HTR-8/SVneo (cell line): ENCODE measurements around the gene ERCC2.

Experiments
- DNase-seq: peaks from one replicate; pipeline ENCODE4 v3.0.0; 2011; ENCODE audit warnings: low spot score, mixed read lengths; ENCODE audit not compliant: insufficient read length
- FAIRE-seq: peaks from 2 replicates; lab custom pipeline; 2011; peaks lifted over from hg19 to GRCh38; lab: Jason Lieb, UNC

ERCC2 gene

DNA sequence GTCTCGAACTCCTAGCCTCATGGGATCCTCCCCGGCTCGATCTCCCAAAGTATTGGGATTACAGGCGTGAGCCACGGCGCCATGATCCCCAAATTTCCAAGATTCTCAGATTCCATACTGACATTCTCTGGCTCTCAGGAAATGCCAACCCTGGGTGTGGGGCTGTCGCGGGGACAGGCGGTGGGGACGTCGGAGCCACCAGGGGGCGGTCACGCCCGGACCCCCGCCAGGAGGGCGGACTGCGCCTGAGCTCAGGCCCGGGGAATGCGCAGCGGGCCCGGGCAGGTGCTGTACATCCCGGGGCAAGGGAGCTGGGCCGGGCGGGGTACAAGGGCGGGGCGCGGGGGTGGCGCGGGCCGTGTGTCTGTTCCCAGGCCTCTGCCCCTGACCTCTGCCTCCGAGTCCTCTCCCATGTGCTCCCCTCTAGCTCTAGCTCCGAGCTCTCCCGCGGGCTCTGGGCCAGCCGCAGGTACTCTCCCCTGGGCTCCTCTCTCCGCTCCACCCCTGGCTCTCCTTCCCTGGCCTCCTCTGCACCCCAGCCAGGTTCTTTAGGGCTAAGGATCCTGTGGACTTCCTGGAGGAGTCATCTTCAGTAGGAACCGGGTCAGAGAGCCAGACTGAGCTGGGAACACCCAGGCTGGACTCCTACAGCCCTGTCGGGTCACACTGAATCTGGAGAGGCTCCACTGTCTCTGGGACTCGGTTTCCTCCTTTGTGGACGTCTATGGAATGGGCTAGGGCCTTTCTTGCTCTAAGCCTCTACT lies 32.1 kb upstream of the ERCC2 start:
- DNase-seq: peak; percentile 66
- FAIRE-seq: no peak

DNA sequence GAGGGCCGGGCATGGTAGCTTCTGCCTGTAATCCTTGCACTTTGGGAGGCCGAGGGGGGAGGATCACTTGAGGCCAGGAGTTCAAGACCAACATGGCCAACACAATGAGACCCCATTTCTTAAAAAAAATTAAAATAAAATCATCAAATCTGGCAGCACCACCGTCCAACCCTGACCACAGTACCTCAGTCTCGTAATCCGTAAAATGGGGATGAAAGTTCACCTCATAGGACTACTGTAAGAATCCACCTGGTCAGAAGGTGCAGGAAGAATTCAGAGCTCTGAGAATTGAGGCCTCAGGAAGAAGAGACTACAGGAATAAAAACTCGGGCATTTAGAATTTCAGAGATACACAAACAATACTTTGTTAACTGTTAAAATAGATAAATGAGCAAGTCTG lies 31.4 kb upstream of the ERCC2 start:
- FAIRE-seq (no peak), DNase-seq (no peak)

DNA sequence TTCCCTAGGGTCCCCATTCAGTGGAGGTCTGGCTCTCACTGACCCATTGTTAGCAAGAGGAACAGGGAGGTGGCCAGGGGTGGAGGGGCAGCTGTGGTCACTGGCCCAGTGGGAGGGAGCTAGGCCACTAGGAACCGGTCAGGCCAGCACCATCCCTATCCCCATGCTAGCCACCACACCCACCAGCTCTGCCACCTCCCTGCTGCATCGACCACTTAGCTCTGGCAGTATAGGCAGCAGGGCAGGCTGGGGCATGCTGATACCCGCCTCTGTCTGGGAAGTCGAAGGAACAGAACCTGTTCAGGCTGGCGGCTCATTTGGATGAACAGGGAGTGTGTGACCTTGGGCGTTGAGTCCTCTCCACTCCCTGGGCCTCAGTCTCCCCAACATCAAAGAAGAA lies 29.8 kb upstream of the ERCC2 start:
- FAIRE-seq: peak; percentile 9
- no peak for DNase-seq

GRCh38 chr19:45395821-45396617 lies 25.6 kb upstream of the ERCC2 start:
- FAIRE-seq (no peak), DNase-seq (no peak)

GRCh38 chr19:45391871-45392665 lies 21.7 kb upstream of the ERCC2 start:
- FAIRE-seq: no peak
- DNase-seq: no peak

GRCh38 chr19:45391346-45391745 lies 21.0 kb upstream of the ERCC2 start:
- no peak for DNase-seq
- no peak for FAIRE-seq

GRCh38 chr19:45385392-45386221 lies 15.2 kb upstream of the ERCC2 start:
- DNase-seq (no peak), FAIRE-seq (peak; percentile 55)

DNA sequence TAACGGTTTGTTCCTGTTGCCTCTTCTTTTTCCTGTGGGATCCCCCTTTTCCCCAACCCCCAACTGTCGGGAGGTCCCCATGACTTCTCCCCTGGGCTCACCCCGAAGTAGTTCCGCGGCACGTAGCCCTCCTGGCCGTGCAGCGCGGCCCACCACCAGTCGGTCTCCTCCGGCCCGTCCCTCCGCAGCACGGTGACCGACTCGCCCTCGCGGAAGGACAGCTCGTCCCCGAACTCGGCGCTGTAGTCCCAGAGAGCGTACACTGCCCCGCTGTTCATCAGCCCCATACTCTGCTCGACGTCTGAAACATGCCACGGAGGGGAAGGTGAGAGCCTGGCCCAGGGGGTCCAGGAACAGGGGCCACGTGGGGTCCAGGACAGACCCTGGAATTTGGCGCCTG lies 12.1 kb upstream of the ERCC2 start:
- FAIRE-seq (no peak), DNase-seq (no peak)

GRCh38 chr19:45380107-45380506 lies 9.7 kb upstream of the ERCC2 start:
- FAIRE-seq: no peak
- DNase-seq: no peak

DNA sequence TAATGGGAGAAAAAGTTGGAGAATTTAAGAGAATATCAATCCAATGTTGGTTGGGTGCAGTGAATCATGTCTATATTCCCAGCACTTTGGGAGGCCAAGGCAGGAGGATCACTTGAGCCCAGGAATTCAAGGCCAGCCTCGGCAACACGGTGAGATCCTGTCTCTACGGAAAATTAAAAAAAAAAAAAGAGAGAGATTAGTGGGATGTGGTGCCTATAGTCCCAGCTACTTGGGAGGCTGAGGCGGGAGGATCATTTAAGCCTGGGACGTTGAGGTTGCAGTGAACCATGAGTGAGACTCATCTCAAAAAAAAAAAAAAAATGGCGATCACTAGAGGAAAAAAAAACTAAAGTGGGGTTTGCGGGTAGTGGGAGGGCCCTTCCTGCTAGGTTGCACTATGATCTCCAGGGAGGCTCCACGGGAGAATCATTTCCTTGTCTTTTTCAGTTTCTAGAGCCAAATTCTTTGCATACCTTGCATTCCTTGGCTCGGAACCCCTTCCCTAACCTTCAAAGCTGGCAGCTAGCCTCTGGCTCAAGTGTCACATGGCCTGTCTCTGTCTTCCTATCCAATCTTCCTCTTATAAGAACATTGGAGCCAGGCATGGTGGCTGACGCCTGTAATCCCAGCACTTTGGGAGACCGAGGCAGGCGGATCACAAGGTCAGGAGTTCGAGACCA lies 5.8 kb upstream of the ERCC2 start:
- peak; percentile 69 for FAIRE-seq
- peak; percentile 85 for DNase-seq

- FAIRE-seq (no peak), DNase-seq (no peak)
These were observed 1.5 kb downstream of the ERCC2 start for GRCh38 chr19:45368737-45369340.

DNA sequence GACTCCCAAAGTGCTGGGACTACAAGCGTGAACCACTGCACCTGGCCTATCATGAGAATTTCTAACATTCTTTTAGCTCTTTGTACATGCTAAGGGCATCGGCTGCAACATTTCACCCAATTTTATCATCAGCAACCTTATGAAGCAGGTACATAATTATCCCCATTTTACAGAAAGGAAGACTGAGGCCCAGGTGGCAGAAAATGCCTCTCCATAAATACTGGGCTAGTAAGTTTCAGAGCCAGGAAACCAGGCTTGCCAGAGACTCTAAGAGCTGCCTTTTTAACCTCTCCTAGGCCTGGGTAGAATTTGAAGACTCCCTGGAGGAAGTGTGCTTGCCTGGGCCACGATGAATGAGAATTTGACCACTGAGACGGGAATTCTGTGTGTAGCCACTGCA lies 2.2 kb downstream of the ERCC2 start:
- DNase-seq: no peak
- no peak for FAIRE-seq

- FAIRE-seq (no peak), DNase-seq (no peak)
These were observed 5.7 kb downstream of the ERCC2 start for GRCh38 chr19:45364696-45365095.

GRCh38 chr19:45363861-45364459 lies 6.4 kb downstream of the ERCC2 start:
- no peak for FAIRE-seq
- no peak for DNase-seq

GRCh38 chr19:45362291-45362690 lies 8.1 kb downstream of the ERCC2 start:
- FAIRE-seq (peak; percentile 71), DNase-seq (no peak)

DNA sequence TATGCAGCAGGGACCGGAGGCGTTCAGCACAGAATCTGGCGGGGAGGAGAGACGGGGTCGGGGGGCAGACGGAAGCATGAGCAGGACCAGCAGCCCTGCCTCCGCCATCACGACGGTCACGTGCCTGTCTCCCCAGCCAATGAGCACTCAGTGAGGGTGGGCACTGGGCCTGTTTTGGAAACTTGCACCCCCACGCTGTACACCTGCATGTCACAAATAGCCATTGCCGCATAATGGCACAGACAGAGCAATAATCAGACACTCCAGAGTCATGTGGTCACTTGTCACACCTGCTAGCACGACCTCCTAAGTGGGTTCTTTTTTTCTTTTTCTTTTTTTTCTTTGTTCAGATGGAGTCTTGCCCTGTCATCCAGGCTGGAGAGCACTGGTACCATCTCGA lies 8.8 kb downstream of the ERCC2 start:
- no peak for DNase-seq
- no peak for FAIRE-seq

GRCh38 chr19:45358213-45358792 lies 12.1 kb downstream of the ERCC2 start:
- DNase-seq (no peak), FAIRE-seq (no peak)

DNA sequence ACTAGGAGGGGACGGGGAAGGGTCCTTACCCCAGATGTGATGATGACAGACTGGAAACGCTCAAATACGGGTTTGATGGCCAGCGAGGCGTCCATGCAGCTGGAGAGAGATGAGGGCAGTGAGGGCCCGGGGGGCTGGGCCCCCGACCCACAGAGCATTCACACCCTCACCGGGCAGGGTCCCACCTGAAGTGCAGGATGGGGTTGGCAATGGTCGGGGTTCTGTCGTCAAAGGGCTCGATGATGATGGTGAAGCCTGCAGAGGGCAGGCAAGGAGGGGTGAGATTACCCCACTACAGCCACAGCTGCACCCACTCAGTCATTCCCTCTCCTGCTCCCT lies 13.0 kb downstream of the ERCC2 start:
- FAIRE-seq: no peak
- no peak for DNase-seq
